ENCODE results near the gene ASTN2. TPM values are rescaled to one million over a fixed set of nuclear protein-coding genes. Genes with fewer than 3 reads are reported as not detected.

ASTN2 gene
- total and polyA plus RNA-seq, 9 of the 15 experiments (the other 6 are each of a cell fraction or from before 2014, with no cell fraction given): 0.56 to 3.5 (median 1.9) TPM

DNA sequence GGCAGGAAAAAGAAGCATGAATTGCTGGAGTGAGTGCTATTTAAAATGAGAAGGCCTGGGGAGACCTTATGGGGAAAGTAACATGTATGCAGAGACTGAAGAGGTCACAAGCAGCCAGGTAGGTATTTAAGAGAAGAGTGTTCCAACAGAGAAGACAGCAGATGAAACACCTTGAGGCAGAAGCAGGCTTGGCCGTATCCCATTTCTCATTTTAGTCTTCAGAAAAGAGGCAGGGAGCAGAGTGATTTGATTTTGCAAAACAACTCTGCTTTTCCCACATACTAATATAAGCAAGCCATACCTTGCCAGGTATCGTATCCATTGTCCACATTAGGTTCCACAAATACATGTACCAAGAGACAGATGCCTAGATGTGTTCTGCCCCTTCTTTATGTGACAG is 244.3 kb downstream of the ASTN2 start:
- Histone ChIP-seq H3K4me2 (ENCODE audit: insufficient read depth, low read length) (no peak overlapping the region), H3K79me2 (ENCODE audit: control insufficient read depth, insufficient read depth, low read length) (no peaks in the 10 kb centered on the region), H4K20me1 (replicated peaks; ENCODE audit: control insufficient read depth, insufficient read depth, low read length) (no peaks in the 10 kb centered on the region), H3K9me1 (ENCODE audit: control insufficient read depth, insufficient read depth, low read length) (no peaks in the 10 kb centered on the region), H3K27ac (ENCODE audit: extremely low read depth, low read depth, low read length) (no peak overlapping the region), H3K9me3 (replicated peaks; ENCODE audit: control insufficient read depth, insufficient read depth, low read depth, low read length) (no peaks in the 10 kb centered on the region; the same call in 1 of the 2 replicates), H3K4me3 (no peak overlapping the region), H3K27me3 (ENCODE audit: control insufficient read depth in 2 of 2, insufficient read depth in 2 of 2, low read length in 2 of 2) (no peaks in the 10 kb centered on the region), H3K36me3 (ENCODE audit: control insufficient read depth, insufficient read depth, low read length) (no peaks in the 10 kb centered on the region), H3K9ac (ENCODE audit: insufficient read depth in 1 of 2, low read depth in 2 of 2, low read length in 2 of 2) (no peak overlapping the region), H3K4me1 (replicated peaks in 1 of 2; ENCODE audit: control insufficient read depth in 2 of 2, insufficient read depth in 2 of 2, low read length in 2 of 2) (no peaks in the 10 kb centered on the region), H2AFZ (ENCODE audit: low read depth, low read length) (no peak overlapping the region)
- ChIA-PET POLR2A (no interaction called here), CTCF (ENCODE audit: low intra/inter-chr PET ratio) (no interaction called here)
- FAIRE-seq (no peak), DNase-seq (ENCODE audit: extremely low read depth in 1 of 4, low spot score in 3 of 4) (no peak), ATAC-seq (no peak)
- 0% methylated on average over 2 of the region's 2 CpGs for WGBS (ENCODE audit: insufficient coverage, low coverage, missing lambda C conversion rate)
- intact Hi-C loops (cut with micrococcal nuclease) (no loop called here), in situ Hi-C loops (cut with MboI) (no loop called here)
- no peak for TF ChIP-seq SNIP1 (IDR thresholded peaks at IDR 0.05; ENCODE audit: low read depth)
- TF ChIP-seq PTRF (tag; IDR thresholded peaks at IDR 0.05): no peak
- no peak for TF ChIP-seq ZMIZ1 (IDR thresholded peaks at IDR 0.05; ENCODE audit: low read depth in 2 of 2, low read length in 2 of 2)
- no peak for TF ChIP-seq DEAF1 (CRISPR knock-in tag; IDR thresholded peaks at IDR 0.05)
- no peak for TF ChIP-seq PTTG1 (tag; IDR thresholded peaks at IDR 0.05; ENCODE audit: low read depth)
- no peak for TF ChIP-seq ZNF79 (CRISPR knock-in tag; IDR thresholded peaks at IDR 0.05; ENCODE audit: low read depth)
- TF ChIP-seq, protein P1, sequence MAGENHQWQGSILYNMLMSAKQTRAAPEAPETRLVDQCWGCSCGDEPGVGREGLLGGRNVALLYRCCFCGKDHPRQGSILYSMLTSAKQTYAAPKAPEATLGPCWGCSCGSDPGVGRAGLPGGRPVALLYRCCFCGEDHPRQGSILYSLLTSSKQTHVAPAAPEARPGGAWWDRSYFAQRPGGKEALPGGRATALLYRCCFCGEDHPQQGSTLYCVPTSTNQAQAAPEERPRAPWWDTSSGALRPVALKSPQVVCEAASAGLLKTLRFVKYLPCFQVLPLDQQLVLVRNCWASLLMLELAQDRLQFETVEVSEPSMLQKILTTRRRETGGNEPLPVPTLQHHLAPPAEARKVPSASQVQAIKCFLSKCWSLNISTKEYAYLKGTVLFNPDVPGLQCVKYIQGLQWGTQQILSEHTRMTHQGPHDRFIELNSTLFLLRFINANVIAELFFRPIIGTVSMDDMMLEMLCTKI (IDR thresholded peaks at IDR 0.05; ENCODE audit: partially characterized antibody): no peak
- no peak for TF ChIP-seq IRF2 (CRISPR knock-in tag; IDR thresholded peaks at IDR 0.05)
- TF ChIP-seq GTF2E2 (tag; IDR thresholded peaks at IDR 0.05): no peak
- TF ChIP-seq GTF2B (IDR thresholded peaks at IDR 0.05; ENCODE audit: extremely low read depth, insufficient read length): no peak
- TF ChIP-seq, protein P2, sequence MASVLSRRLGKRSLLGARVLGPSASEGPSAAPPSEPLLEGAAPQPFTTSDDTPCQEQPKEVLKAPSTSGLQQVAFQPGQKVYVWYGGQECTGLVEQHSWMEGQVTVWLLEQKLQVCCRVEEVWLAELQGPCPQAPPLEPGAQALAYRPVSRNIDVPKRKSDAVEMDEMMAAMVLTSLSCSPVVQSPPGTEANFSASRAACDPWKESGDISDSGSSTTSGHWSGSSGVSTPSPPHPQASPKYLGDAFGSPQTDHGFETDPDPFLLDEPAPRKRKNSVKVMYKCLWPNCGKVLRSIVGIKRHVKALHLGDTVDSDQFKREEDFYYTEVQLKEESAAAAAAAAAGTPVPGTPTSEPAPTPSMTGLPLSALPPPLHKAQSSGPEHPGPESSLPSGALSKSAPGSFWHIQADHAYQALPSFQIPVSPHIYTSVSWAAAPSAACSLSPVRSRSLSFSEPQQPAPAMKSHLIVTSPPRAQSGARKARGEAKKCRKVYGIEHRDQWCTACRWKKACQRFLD (CRISPR knock-in tag; IDR thresholded peaks at IDR 0.05): no peak
- TF ChIP-seq TAL1 (IDR thresholded peaks at IDR 0.05): no peak
- no peak for TF ChIP-seq CHCHD3 (CRISPR knock-in tag; IDR thresholded peaks at IDR 0.05)
- TF ChIP-seq HMGN3 (IDR thresholded peaks at IDR 0.05; ENCODE audit: borderline replicate concordance, extremely low read depth, insufficient read length, low read depth, low read length): no peak
- no peak for TF ChIP-seq STAT5A (IDR thresholded peaks at IDR 0.05; ENCODE audit: borderline replicate concordance, low read length)
- no TSS peak for BruUV-seq (replicated peaks)

All from K562 (cell line).